Ishikawa (cell line): ENCODE results near the gene SMURF1.

ENCODE experiments used
- CREB1 ChIP-seq: IDR thresholded peaks from 2 replicates; pipeline ENCODE4 v1.6.1; 2012; ENCODE audit warnings: low read depth
- EGR1 ChIP-seq: IDR thresholded peaks from 2 replicates; pipeline ENCODE4 v1.6.1; 2012
- EP300 ChIP-seq: IDR thresholded peaks from 2 replicates; pipeline ENCODE4 v1.6.1; 2012; ENCODE audit warnings: borderline replicate concordance
- NFIC ChIP-seq: IDR thresholded peaks from 2 replicates; pipeline ENCODE4 v1.6.1; 2012
- RAD21 ChIP-seq: IDR thresholded peaks from 2 replicates; pipeline ENCODE4 v1.6.1; 2012; ENCODE audit warnings: low read depth
- REST ChIP-seq: IDR thresholded peaks from 2 replicates; pipeline ENCODE4 v1.6.1; 2012; ENCODE audit warnings: low read depth, mild to moderate bottlenecking
- TCF12 ChIP-seq: IDR thresholded peaks from 2 replicates; pipeline ENCODE4 v1.6.1; 2012; ENCODE audit warnings: low read depth
- YY1 ChIP-seq: IDR thresholded peaks from 2 replicates; pipeline ENCODE4 v1.6.1; 2012; ENCODE audit warnings: low read depth

GRCh38 chr7:99108613-99109012 is 35.3 kb downstream of the SMURF1 start:
- no peak for TF ChIP-seq CREB1
- no peak for TF ChIP-seq YY1
- no peak for TF ChIP-seq RAD21
- no peak for TF ChIP-seq NFIC
- TF ChIP-seq EGR1 = no peak
- no peak for TF ChIP-seq EP300
- no peak for TF ChIP-seq REST
- TF ChIP-seq TCF12 = no peak
